Mesenchymal stem cell (in vitro differentiated cells and primary cell): ENCODE results near the gene ANGPT4.

Source experiments
- DNase-seq: peaks from one replicate; pipeline ENCODE4 v3.0.0-alpha.2; 2013
- H2AFZ ChIP-seq: one replicate; pipeline ENCODE4 v1.6.1; 2013; ENCODE audit warnings: low read depth, mild to moderate bottlenecking, control low read depth, inconsistent platforms, low read length, moderate library complexity
- H2AK5ac ChIP-seq: 2 replicates; pipeline ENCODE4 v1.6.1; 2013; ENCODE audit warnings: low read length, moderate library complexity, mild to moderate bottlenecking, inconsistent platforms; ENCODE audit not compliant: severe bottlenecking
- H2BK120ac ChIP-seq: one replicate; pipeline ENCODE4 v1.6.1; 2013; ENCODE audit warnings: low read depth, mild to moderate bottlenecking, inconsistent platforms, low read length, moderate library complexity
- H2BK12ac ChIP-seq, 2 experiments: one replicate each; pipeline ENCODE4 v1.6.1; 2013; ENCODE audit warnings: inconsistent platforms in 2 of 2, low read length in 2 of 2, mild to moderate bottlenecking in 2 of 2, moderate library complexity in 2 of 2, control low read depth in 1 of 2
- H2BK15ac ChIP-seq: one replicate; pipeline ENCODE4 v1.6.1; 2013; ENCODE audit warnings: mild to moderate bottlenecking, low read depth, inconsistent platforms; ENCODE audit not compliant: poor library complexity, severe bottlenecking
- H2BK5ac ChIP-seq: 2 replicates; pipeline ENCODE4 v1.6.1; 2013; ENCODE audit warnings: low read depth, mild to moderate bottlenecking, low read length, control low read depth, inconsistent platforms; ENCODE audit not compliant: poor library complexity, severe bottlenecking
- H3K14ac ChIP-seq, 2 experiments: one replicate each; pipeline ENCODE4 v1.6.1; 2013; ENCODE audit warnings: inconsistent platforms in 2 of 2, low read length in 2 of 2, control low read depth in 1 of 2, mild to moderate bottlenecking in 1 of 2, moderate library complexity in 1 of 2
- H3K18ac ChIP-seq, 2 experiments: one replicate each; pipeline ENCODE4 v1.6.1; 2013; ENCODE audit warnings: inconsistent platforms in 2 of 2, low read length in 2 of 2, control low read depth in 1 of 2, low read depth in 1 of 2, mild to moderate bottlenecking in 1 of 2
- H3K23ac ChIP-seq, 2 experiments: one replicate each; pipeline ENCODE4 v1.6.1; 2013; ENCODE audit warnings: inconsistent platforms in 2 of 2, low read length in 2 of 2, mild to moderate bottlenecking in 2 of 2, moderate library complexity in 2 of 2, control low read depth in 1 of 2
- H3K27ac ChIP-seq: 2 replicates; pipeline ENCODE4 v1.5.1; 2013; ENCODE audit warnings: mild to moderate bottlenecking, moderate library complexity, low read length, control low read depth, inconsistent platforms; ENCODE audit not compliant: poor library complexity, severe bottlenecking
- H3K27me3 ChIP-seq, 2 experiments: 2 replicates each; pipeline versions ENCODE4 v1.6.1 to v1.7.0; 2013; ENCODE audit warnings: low read length in 2 of 2, mild to moderate bottlenecking in 2 of 2, moderate library complexity in 2 of 2, control low read depth in 1 of 2, inconsistent platforms in 1 of 2; ENCODE audit not compliant: control insufficient read depth in 1 of 2, insufficient read depth in 1 of 2
- H3K36me3 ChIP-seq, 2 experiments: 2 replicates each; pipeline versions ENCODE4 v1.6.1 to v1.7.0; 2013; ENCODE audit warnings: low read length in 2 of 2, control low read depth in 1 of 2, inconsistent platforms in 1 of 2, low read depth in 1 of 2, mild to moderate bottlenecking in 1 of 2; ENCODE audit not compliant: insufficient read depth in 2 of 2, control insufficient read depth in 1 of 2
- H3K4ac ChIP-seq, 2 experiments: one replicate each; pipeline ENCODE4 v1.6.1; 2013; ENCODE audit warnings: inconsistent platforms in 2 of 2, low read length in 2 of 2, mild to moderate bottlenecking in 2 of 2, moderate library complexity in 2 of 2, control low read depth in 1 of 2, low read depth in 1 of 2
- H3K4me1 ChIP-seq: 2 replicates; pipeline ENCODE4 v1.6.1; 2013; ENCODE audit warnings: low read depth, low read length, control low read depth; ENCODE audit not compliant: control insufficient read depth, insufficient read depth
- H3K4me2 ChIP-seq: 2 replicates; pipeline ENCODE4 v1.6.1; 2013; ENCODE audit warnings: low read length, mild to moderate bottlenecking, inconsistent platforms; ENCODE audit not compliant: poor library complexity, severe bottlenecking
- H3K4me3 ChIP-seq, 2 experiments: 2 replicates each; pipeline versions ENCODE4 v1.5.1 to v1.7.0; 2013; ENCODE audit warnings: low read length in 2 of 2, mild to moderate bottlenecking in 2 of 2, control low read depth in 1 of 2, low read depth in 1 of 2; ENCODE audit not compliant: insufficient read depth in 1 of 2
- H3K79me1 ChIP-seq: replicated peaks from 2 replicates; pipeline ENCODE4 v1.6.1; 2013; ENCODE audit warnings: mild to moderate bottlenecking, control low read depth, low read length, inconsistent platforms; ENCODE audit not compliant: poor library complexity, severe bottlenecking
- H3K9ac ChIP-seq: 2 replicates; pipeline ENCODE4 v1.7.0; 2013; ENCODE audit warnings: mild to moderate bottlenecking, low read length, moderate library complexity
- H3K9me3 ChIP-seq: 2 replicates; pipeline ENCODE4 v1.7.0; 2013; ENCODE audit warnings: mild to moderate bottlenecking, low read length; ENCODE audit not compliant: control insufficient read depth
- H4K8ac ChIP-seq: one replicate; pipeline ENCODE4 v1.6.1; 2013; ENCODE audit warnings: inconsistent platforms, mild to moderate bottlenecking, low read length, moderate library complexity
- H4K91ac ChIP-seq: one replicate; pipeline ENCODE4 v1.6.1; 2013; ENCODE audit warnings: mild to moderate bottlenecking, low read length, inconsistent platforms
- WGBS: methylation state at CpG from one replicate; pipeline ENCODE4 v1.1.7; 2013; ENCODE audit warnings: mixed read lengths; 5-methylcytosine and 5-hydroxymethylcytosine counted together

Gene ANGPT4

GRCh38 chr20:871436-871835, 44.7 kb downstream of the ANGPT4 start:
- Histone ChIP-seq H3K27me3 (peaks cover 42 to 56% of the 10 kb centered on the region in 2 experiments), H2AFZ (no peak overlapping the region), H2BK15ac (no peak overlapping the region), H3K14ac (no peak overlapping the region), H3K4me2 (no peak overlapping the region), H4K8ac (no peak overlapping the region), H3K9me3 (no peaks in the 10 kb centered on the region), H2BK5ac (no peak overlapping the region), H3K23ac (no peak overlapping the region), H3K79me1 (no peaks in the 10 kb centered on the region), H3K36me3 (no peaks in the 10 kb centered on the region), H3K4me1 (no peaks in the 10 kb centered on the region), H3K4ac (no peak overlapping the region), H2AK5ac (no peak overlapping the region), H4K91ac (no peak overlapping the region), H2BK120ac (no peak overlapping the region), H2BK12ac (no peak overlapping the region), H3K4me3 (no peak overlapping the region), H3K27ac (no peak overlapping the region), H3K18ac (no peak overlapping the region), H3K9ac (no peak overlapping the region)
- no peak for DNase-seq

DNA sequence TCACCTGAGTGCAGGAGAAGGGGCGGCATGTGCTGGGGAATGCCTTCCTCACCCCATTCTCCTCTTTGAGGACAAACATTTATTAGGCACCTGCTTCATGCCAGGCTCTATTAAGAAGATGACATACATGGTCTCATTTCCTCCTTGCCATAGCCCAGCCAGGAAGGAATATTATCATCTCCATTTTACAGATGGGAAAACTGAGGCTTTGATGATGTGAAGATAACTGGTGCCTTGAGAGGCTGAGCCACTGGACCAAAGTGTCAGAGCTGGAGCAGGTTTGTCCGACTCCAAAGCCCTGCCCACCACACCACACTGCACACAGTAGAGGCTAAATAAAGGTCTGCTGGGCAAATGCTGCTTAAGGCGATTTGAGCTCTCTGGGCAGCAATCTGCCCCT, 45.4 kb downstream of the ANGPT4 start:
- no peak overlapping the region for H3K4me2 ChIP-seq
- H3K23ac ChIP-seq: no peak overlapping the region
- H3K9me3 ChIP-seq: no peaks in the 10 kb centered on the region
- WGBS: 56% methylated on average over 3 of the region's 3 CpGs
- no peak overlapping the region for H3K18ac ChIP-seq
- H3K36me3 ChIP-seq: no peaks in the 10 kb centered on the region
- no peaks in the 10 kb centered on the region for H3K4me1 ChIP-seq
- H2BK5ac ChIP-seq: no peak overlapping the region
- H4K8ac ChIP-seq: no peak overlapping the region
- H3K14ac ChIP-seq: no peak overlapping the region
- H3K9ac ChIP-seq: no peak overlapping the region
- peaks cover 40 to 54% of the 10 kb centered on the region in 2 experiments for H3K27me3 ChIP-seq
- H4K91ac ChIP-seq: no peak overlapping the region
- no peak overlapping the region for H2BK15ac ChIP-seq
- no peak overlapping the region for H3K4me3 ChIP-seq
- H2BK120ac ChIP-seq: no peak overlapping the region
- DNase-seq: no peak
- no peak overlapping the region for H2AK5ac ChIP-seq
- H3K27ac ChIP-seq: no peak overlapping the region
- no peak overlapping the region for H2BK12ac ChIP-seq
- no peaks in the 10 kb centered on the region for H3K79me1 ChIP-seq
- no peak overlapping the region for H3K4ac ChIP-seq
- H2AFZ ChIP-seq: no peak overlapping the region

DNA sequence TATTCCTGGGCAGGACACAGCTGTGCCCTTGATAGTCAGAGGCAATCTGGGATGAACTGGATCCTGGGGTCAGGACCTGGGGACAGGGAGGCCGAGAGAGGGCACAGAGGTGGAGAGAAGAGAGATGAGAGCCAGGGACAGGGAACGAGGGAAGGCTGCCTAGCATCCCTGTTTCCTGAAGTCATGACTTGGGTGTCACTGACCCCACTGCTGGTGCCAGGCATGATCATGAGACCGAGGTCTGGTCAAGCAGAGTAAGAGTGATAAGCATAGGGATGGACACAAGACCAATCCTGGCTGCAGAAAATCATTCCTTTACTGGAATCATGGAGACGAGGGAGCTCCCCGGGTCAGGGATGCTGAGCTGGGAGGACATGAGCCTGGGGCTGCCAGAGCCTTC, 46.5 kb downstream of the ANGPT4 start:
- Histone ChIP-seq H3K79me1 (no peaks in the 10 kb centered on the region), H3K36me3 (no peaks in the 10 kb centered on the region), H3K9me3 (no peaks in the 10 kb centered on the region), H4K91ac (no peak overlapping the region), H2BK15ac (no peak overlapping the region), H4K8ac (no peak overlapping the region), H2BK5ac (no peak overlapping the region), H3K4me1 (no peaks in the 10 kb centered on the region), H3K4me3 (no peak overlapping the region), H3K4me2 (no peak overlapping the region), H2AK5ac (no peak overlapping the region), H3K27me3 (peaks cover 37 to 47% of the 10 kb centered on the region in 2 experiments), H3K4ac (no peak overlapping the region), H3K27ac (no peak overlapping the region), H3K14ac (no peak overlapping the region), H2AFZ (no peak overlapping the region), H3K23ac (no peak overlapping the region), H3K9ac (no peak overlapping the region), H2BK12ac (no peak overlapping the region), H2BK120ac (no peak overlapping the region), H3K18ac (no peak overlapping the region)
- WGBS: 69% methylated on average over 5 of the region's 5 CpGs
- no peak for DNase-seq

DNA sequence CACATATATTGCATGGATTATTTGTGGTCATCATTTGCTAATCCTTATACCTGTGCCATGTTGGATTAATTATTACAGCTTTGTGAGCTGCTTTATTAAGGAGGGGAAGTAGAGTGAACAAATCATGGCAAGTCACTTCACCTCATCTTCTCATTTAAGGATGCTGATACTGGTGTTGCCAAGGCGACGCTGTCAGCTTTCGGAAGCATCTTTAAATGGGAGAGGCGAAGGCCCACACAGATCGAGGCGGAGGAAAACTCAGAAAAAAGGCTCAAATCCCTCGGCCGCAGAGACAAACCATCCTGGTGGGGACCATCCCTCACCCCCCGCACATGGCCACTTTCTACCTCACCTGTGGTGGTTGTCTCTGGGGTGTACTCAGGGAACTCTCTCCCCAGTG, 47.9 kb downstream of the ANGPT4 start:
- H3K9me3 ChIP-seq: no peaks in the 10 kb centered on the region
- no peak overlapping the region for H3K14ac ChIP-seq
- peaks cover 32 to 42% of the 10 kb centered on the region in 2 experiments for H3K27me3 ChIP-seq
- no peak overlapping the region for H3K23ac ChIP-seq
- H3K4ac ChIP-seq: no peak overlapping the region
- no peak overlapping the region for H2BK15ac ChIP-seq
- H3K4me3 ChIP-seq: no peak overlapping the region
- H2BK12ac ChIP-seq: no peak overlapping the region
- no peak overlapping the region for H3K27ac ChIP-seq
- H3K4me1 ChIP-seq: no peaks in the 10 kb centered on the region
- H4K8ac ChIP-seq: no peak overlapping the region
- H2AK5ac ChIP-seq: no peak overlapping the region
- H2BK5ac ChIP-seq: no peak overlapping the region
- H3K36me3 ChIP-seq: no peaks in the 10 kb centered on the region
- H2BK120ac ChIP-seq: no peak overlapping the region
- H4K91ac ChIP-seq: no peak overlapping the region
- WGBS: 82% methylated on average over 9 of the region's 9 CpGs
- H3K18ac ChIP-seq: no peak overlapping the region
- H3K4me2 ChIP-seq: no peak overlapping the region
- H3K9ac ChIP-seq: no peak overlapping the region
- no peak overlapping the region for H2AFZ ChIP-seq
- no peak for DNase-seq
- no peaks in the 10 kb centered on the region for H3K79me1 ChIP-seq
